ENCODE measurements around the gene CELSR1.

GRCh38 chr22:46432164-46433068 lies 105.0 kb downstream of the CELSR1 start:
- TF ChIP-seq, protein P1, sequence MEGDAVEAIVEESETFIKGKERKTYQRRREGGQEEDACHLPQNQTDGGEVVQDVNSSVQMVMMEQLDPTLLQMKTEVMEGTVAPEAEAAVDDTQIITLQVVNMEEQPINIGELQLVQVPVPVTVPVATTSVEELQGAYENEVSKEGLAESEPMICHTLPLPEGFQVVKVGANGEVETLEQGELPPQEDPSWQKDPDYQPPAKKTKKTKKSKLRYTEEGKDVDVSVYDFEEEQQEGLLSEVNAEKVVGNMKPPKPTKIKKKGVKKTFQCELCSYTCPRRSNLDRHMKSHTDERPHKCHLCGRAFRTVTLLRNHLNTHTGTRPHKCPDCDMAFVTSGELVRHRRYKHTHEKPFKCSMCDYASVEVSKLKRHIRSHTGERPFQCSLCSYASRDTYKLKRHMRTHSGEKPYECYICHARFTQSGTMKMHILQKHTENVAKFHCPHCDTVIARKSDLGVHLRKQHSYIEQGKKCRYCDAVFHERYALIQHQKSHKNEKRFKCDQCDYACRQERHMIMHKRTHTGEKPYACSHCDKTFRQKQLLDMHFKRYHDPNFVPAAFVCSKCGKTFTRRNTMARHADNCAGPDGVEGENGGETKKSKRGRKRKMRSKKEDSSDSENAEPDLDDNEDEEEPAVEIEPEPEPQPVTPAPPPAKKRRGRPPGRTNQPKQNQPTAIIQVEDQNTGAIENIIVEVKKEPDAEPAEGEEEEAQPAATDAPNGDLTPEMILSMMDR (conservative IDR thresholded peaks at IDR 0.05 in 1 of 2, IDR thresholded peaks at IDR 0.05 in 1 of 2; ENCODE audit: low read depth in 1 of 2, low read length in 2 of 2): no peak
- TF ChIP-seq EZH2 (IDR thresholded peaks at IDR 0.05; ENCODE audit: low read length, missing control alignments): no peak
